Cardiac fibroblast (primary cell): Measurements from ENCODE around the gene TBC1D5.

Source experiments
- DNase-seq, 2 donors: peaks; one replicate each; pipeline versions ENCODE4 v3.0.0 to v3.0.0-alpha.2; 2010; ENCODE audit warnings: low read depth in 2 of 2
- H3K4me3 ChIP-seq, 2 donors: replicated peaks in 1 of 2; 1 replicate in 1 of 2; 2 replicates in 1 of 2; pipeline ENCODE4 v1.5.1; 2011; ENCODE audit warnings: low read depth in 2 of 2, low read length in 2 of 2, mild to moderate bottlenecking in 2 of 2, moderate library complexity in 1 of 2
- TF ChIP-seq, protein P1 (sequence below): IDR thresholded peaks from one replicate; pipeline ENCODE4 v1.5.1; 2011; ENCODE audit warnings: low read depth, mild to moderate bottlenecking, low read length, inconsistent platforms

Gene TBC1D5

DNA sequence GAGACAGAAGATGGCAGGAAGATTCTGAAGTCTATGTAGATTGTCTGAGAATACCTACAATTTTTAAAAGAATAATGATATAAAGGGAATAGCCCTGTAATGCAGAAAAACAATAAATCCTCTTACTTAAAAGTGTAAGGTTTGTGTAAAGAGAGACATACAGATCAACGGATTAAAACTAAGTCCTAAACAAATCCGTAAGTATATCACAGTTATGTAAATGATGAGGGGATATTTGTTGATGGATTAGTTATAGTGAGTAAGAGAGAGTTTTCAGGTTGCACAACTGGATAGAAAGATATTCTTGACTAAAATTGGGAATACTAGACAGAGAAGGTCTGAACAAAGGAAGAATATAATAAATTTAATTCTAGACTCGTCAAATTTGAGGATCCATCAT, 179.6 kb downstream of the TBC1D5 start:
- no peak for DNase-seq
- H3K4me3 ChIP-seq = no peak overlapping the region
- TF ChIP-seq, protein P1, sequence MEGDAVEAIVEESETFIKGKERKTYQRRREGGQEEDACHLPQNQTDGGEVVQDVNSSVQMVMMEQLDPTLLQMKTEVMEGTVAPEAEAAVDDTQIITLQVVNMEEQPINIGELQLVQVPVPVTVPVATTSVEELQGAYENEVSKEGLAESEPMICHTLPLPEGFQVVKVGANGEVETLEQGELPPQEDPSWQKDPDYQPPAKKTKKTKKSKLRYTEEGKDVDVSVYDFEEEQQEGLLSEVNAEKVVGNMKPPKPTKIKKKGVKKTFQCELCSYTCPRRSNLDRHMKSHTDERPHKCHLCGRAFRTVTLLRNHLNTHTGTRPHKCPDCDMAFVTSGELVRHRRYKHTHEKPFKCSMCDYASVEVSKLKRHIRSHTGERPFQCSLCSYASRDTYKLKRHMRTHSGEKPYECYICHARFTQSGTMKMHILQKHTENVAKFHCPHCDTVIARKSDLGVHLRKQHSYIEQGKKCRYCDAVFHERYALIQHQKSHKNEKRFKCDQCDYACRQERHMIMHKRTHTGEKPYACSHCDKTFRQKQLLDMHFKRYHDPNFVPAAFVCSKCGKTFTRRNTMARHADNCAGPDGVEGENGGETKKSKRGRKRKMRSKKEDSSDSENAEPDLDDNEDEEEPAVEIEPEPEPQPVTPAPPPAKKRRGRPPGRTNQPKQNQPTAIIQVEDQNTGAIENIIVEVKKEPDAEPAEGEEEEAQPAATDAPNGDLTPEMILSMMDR = no peak

DNA sequence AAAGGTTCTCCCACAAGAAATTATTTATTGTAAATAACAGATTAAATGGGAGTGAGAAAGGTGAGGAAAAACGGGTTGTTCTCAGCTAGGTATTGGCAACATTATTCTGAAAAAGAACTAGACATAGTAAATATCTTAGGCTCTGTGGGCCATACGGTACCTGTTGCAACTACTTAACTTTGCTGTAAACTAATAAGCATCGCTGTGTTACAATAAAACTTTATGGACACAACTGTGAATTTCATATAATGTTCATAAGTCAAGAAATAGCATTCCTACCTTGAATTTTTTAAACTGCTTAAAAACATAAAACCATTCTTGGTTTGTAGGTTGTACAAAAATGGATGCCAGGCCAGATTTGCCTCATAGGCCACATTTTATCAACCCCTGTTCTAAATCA, 183.9 kb downstream of the TBC1D5 start:
- TF ChIP-seq, protein P1 = no peak
- no peak for DNase-seq
- H3K4me3 ChIP-seq = no peak overlapping the region

GRCh38 chr3:17557749-17558463, 184.5 kb downstream of the TBC1D5 start:
- no peak overlapping the region for H3K4me3 ChIP-seq
- no peak for DNase-seq
- TF ChIP-seq, protein P1 = no peak

GRCh38 chr3:17555525-17555924, 186.9 kb downstream of the TBC1D5 start:
- no peak overlapping the region for H3K4me3 ChIP-seq
- TF ChIP-seq, protein P1 = no peak
- DNase-seq = no peak

GRCh38 chr3:17554078-17554477, 188.4 kb downstream of the TBC1D5 start:
- TF ChIP-seq, protein P1 = no peak
- no peak overlapping the region for H3K4me3 ChIP-seq
- no peak for DNase-seq

DNA sequence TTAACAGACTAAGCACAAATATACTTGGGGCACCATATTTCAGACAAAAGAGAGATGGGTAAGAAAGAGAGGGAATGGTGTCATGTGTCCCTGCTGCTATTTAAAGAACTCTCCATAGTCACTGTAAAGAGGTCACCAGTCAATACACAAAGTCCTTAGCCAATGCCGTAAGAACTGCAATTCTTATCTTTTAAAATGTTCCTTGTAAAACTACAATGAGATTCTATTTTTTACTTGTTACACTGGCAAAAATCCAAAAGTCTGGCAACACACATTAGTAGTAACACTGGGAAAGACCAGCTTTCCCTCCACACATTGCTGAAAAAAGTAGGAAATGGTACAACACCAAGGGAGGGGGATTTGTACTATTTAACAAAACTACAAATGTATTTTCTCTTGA, 189.4 kb downstream of the TBC1D5 start:
- TF ChIP-seq, protein P1 = no peak

GRCh38 chr3:17552351-17552750, 190.1 kb downstream of the TBC1D5 start:
- DNase-seq = no peak
- no peak overlapping the region for H3K4me3 ChIP-seq
- TF ChIP-seq, protein P1 = no peak

More for the DNA sequence above, 189.4 kb downstream of the TBC1D5 start:
- H3K4me3 ChIP-seq = no peak overlapping the region
- DNase-seq = peak; percentile 9 to 60
